Skin of body (tissue), 2 donors: Measurements from ENCODE around the gene ANKRD13B. TPM values are rescaled to one million over a fixed set of nuclear protein-coding genes. Genes with fewer than 3 reads are reported as not detected.

ENCODE experiments used
- DNase-seq: peaks from one replicate; lab custom pipeline; 2025; lab: John Stamatoyannopoulos, UW
- total RNA-seq: library from RNA; depleted of rRNA; stranded (reverse); fragments of >200 nt; gene quantifications from one replicate; pipeline ENCODE4 v1.2.3, GENCODE V29; 2014

ANKRD13B gene
- total RNA-seq, 1 donor from 2014 or later = 8.0 TPM

DNA sequence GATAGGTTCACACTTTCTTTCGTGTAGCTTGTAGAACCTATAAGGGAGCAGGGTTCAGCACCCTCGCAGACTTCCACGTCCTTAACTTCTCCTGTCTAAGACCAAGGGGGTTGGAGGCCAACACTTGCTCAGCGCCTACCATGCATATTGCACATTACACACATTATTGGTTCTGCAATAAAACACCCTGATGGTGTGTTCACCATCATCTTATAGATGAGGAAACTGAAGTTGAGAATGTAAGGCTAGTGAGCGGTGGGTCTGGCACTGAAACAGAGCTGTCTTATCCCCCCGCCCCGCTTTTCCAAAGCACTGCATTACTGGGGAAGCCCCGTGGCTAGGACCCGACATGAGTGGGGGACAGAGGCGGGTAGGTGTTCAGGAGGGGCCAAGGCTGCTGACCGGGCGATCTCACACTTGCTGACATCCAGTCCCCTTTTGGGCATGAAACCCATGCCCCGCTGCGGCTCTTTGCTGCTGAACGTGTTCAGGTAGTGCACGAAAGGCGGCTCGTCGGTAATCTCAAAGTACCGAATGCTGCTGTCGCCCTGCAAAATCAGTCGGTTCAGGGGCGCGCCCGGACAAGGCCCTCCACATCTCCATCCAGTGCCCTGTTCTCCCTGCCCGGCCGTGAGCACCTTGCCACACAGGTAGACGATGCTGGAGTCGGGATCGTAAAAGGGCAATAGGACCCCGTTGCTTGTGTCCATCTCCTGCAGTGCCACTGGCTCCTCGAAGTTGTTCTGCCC is 23.5 kb downstream of the ANKRD13B start:
- no peak for DNase-seq

DNA sequence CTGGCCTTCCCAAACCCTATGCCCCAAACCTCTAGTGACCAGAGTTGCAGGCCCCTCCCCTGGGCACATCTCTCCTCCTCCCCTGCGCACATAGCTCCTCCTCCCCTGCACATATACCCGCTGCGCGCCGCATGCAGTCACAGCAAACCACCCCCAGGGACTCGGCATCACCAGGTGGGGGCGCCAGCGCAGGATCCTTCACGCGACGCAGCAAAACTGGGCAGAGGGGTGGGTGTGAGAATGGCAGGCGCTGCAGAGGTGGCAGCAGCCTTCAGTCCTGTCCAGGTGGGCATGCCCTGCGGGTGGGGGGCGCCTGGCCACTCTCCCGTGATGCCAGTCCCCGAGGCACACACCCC is 24.2 kb downstream of the ANKRD13B start:
- peak; percentile 36 for DNase-seq

DNA sequence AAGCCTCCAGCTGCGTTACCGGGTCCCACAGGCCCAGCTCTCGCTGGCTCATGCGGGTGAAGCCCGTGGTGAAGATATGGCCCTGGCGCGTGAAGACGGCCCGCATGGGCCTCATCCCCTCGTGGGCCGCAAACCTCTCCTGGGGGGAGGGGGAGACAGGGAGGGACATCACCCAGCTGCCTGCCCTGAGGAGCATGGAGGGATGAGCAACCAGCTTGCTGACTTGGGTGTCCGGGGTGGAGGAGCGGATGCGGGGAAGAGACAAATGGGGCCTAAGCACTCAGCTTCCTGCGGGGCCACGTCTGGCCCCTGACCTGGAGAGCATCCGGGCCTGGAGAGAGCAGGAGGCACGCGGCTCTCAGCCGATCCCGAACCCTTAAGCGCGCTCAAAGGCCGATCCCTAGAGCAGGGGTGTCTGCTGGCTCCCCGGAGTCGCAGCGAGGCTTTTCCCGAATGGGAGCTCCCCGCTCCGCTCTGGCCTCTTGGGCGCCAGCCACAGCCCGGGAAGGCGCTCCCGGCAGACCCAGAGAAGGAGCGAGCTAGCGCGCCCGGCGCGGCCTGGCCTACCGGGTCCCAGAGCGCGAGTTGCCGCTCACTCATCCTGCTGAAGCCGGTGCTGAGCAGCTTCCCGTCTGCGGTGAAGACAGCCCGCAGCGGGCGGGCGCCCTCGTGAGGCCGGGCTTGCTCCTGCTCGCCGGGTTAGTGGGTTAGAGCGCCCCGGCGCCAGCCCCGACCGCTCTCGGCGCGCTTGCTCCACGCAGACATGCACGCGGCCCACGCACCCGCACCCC is 24.7 kb downstream of the ANKRD13B start:
- DNase-seq = no peak

DNA sequence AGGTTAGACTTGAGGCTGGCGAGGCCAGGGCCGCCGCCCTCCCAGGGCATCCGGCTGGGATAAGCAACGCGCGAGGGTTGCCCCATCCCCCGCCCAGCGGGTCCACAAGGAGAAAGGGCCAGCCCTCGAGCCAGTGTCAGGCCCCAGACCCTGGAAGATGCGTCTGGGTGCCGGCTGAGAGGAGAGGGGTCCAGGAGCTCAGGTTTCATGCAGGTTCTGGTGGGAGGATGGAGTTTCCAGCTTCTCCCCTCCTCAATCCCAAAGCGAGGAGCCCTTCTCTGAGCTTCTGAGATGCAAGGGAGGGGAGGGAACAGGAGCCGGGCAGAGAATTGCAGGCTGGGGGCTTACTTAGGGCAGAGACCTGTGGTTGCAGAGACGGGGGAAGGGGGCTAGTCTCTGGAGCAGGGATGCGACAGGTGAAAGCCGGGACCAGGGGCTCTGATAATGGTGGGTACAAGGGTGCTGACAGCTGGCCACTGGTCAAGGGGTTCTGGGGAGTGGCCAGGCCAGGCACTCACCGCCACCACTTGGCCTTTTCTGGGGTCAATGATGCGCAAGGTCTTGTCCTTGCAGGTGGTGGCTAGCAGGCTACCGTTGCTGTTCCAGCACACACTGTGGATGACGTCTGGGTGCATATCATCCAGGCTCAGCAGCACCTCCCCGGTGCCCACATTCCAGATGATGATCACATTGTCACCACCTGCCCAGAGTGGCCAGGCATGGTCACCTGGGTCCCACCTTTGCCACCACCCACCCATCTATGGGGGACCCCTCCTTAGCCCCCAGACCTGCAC is 25.5 kb downstream of the ANKRD13B start:
- no peak for DNase-seq

GRCh38 chr17:29619251-29619650 is 26.3 kb downstream of the ANKRD13B start:
- DNase-seq = no peak

GRCh38 chr17:29620271-29620670 is 27.3 kb downstream of the ANKRD13B start:
- no peak for DNase-seq

DNA sequence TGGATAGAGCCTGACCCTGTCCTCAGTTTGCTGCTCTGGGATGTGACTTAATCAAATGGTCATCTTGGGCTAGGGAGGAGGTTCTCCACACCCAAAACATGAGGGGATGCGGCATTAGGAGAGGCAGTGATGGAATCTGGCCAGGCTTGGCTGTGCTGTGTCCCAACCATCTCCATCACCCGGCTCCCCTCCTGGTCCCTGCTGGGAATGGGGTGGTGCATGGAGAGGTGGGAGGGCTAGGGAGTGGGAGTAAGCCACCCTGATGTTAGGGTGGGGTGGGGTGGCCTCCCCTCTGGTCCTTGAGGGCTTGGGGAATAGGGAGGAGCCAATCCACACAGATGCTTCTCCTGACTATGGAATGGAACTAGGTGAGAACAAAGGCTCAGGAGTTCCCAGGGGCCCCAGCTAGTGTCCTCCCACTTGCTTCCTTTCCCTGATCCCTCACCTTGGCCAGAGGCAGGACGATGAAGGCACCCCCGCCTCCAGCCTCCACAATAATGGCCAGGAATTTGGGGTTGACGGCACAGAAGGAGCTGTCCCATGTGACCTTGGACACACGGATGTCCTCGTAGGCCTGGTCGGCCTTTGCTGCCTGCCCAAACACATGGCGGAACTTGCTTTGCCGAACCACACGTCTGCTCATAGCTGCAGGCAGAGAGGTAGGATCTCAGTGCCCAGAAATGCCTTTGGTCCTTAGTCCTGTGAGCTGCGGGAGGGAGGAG is 28.0 kb downstream of the ANKRD13B start:
- DNase-seq = no peak

DNA sequence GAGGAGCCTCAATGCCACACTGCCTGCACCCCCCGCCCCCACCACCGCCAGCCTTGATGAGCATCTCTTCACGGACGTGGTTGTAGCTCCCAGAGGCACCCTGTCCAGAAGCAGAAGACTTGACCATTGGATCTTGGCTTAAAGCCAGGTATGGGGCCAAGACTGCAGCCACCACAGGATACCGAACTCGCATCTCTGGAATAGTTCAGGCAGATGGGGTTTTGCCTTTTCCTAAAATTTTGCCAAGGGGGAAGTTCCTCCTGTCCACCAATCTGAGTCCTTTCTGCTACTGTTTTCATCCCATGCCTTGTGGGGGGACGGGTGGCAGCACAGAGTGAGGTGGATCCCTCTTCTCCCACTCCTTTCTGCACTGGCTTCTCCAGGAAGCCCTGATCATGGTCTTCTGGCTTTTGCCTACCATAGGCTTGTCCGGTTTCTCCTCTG is 28.8 kb downstream of the ANKRD13B start:
- no peak for DNase-seq

DNA sequence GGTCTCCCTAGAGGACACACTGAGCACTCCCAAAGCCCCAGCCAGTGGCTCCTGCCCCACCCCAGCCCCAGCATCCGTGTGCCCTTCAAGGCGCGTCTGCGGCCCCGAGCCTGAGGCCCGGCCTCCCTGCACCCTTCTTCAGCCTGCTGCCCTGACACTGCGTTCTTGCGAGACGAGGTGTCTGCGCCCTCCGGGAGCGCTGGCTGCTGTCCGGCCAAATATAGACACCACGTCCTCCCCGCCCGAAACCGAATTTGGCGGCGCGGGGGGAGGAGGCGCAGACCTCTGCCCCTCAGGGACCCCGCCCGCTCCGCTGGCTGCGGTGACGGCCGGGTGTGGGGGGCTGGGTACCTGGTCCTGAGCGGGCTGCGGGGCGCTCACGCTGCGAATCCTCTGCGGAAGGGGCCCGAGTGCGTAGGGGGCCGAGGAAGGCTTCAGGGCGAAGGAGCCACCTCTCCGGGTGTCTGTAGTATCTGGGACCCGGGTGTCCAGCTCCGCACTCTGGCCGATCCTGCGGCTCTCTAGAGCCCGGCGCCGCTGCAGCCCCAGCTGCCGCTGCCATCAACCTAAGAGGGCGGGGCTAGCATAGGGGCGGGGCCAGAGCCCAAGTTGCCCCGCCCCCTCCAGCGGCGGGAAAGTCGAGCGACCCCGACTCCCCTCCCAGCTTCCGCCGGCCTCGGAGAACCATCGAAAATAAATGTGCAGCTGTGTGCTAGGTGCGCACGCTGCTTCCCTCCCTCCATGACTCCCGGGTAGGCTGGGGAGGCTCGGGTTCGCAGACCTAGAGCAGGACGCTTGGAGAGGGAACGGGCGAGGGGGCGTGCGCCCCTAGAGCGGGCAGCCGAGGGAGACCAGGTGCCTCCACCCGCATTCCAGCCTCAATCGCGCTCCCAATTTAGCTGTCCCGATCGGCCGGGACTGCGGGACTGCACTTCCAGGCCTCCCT is 29.7 kb downstream of the ANKRD13B start, which contains the start of gene CORO6:
Gene CORO6 (minus strand): TSS at position 576 of the 946 bp plus-strand sequence. CDS start 1,491 bp downstream, outside the sequence.
- no peak for DNase-seq

DNA sequence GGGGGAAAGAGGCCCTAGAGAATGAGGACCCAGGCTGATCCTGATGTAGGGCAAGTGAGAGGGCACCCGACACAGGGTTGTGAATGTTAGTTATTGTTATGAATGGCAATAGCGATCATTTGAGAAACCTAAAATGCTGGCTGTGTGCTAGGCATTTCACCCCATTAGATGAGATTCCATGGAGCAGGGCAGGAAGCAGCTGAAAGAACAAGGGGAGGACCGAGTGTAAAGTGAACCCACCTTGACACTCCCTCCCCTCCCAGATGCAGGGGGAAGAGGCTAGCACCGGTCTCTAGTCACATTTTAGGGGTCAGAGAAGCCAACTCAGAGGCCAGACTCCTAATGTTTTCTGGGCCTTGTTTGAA is 30.3 kb downstream of the ANKRD13B start:
- no peak for DNase-seq

DNA sequence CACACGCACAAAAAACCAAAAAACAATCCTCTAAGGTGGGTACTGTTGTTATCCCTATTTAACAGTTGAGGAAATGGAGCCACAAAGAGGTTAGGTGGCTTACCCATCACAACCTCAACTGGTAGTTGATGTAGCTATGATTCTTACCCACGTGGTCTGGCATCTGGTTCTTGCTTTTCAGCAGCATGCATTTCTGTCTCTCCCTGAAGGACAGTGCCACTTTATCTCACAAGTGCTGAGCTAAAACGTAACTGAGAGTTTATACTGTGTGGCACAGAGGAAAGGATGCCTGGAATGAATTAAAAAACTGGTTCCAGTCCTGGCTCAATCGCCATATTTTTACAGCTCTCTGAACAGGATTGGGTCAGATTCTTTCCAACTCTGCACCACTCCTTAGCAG is 31.7 kb downstream of the ANKRD13B start:
- no peak for DNase-seq

- DNase-seq = no peak
These were observed 32.3 kb downstream of the ANKRD13B start for GRCh38 chr17:29625037-29625750.

DNA sequence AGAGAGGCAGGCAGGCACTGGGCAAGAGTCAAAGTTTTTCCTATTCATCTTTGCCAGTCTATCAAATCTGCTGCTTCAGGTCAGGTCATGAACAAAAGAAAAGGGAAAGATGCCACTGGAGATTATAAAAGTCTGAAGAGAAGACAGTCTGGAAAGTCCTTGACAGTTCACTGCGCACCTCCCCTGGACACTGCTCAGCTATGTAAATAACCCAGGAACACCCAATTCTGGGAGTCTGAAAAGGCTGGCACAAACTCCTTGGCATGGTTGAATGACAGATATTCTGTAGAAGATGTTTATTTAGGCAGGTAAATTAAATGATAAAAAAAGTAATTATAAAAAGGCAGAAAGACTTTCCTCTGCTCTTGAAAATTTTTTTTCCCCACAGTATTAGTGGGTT is 35.0 kb downstream of the ANKRD13B start:
- no peak for DNase-seq

- no peak for DNase-seq
These were observed 35.7 kb downstream of the ANKRD13B start for GRCh38 chr17:29628644-29629043.

- DNase-seq = no peak
These were observed 36.9 kb downstream of the ANKRD13B start for GRCh38 chr17:29629839-29630238.

- DNase-seq = no peak
These were observed 37.8 kb downstream of the ANKRD13B start for GRCh38 chr17:29630630-29631193.

GRCh38 chr17:29633886-29634285 is 41.0 kb downstream of the ANKRD13B start:
- no peak for DNase-seq

- no peak for DNase-seq
These were observed 47.5 kb downstream of the ANKRD13B start for GRCh38 chr17:29640413-29640812.

- DNase-seq = no peak
These were observed 48.2 kb downstream of the ANKRD13B start for GRCh38 chr17:29640981-29641642.
